HG03442 (cell line): ENCODE data around the gene TBC1D26.
"Not testable (repeated sequence)": the region's sequence is repeated elsewhere in the genome, so short reads cannot be mapped to it uniquely, and the experiment has no call there.

Experiments used
- ATAC-seq: cut with Tn5 transposase; IDR thresholded peaks from one replicate; pipeline ENCODE4 v1.9.1; 2021; ENCODE audit warnings: mild to moderate bottlenecking, moderate library complexity; ENCODE audit not compliant: unreplicated experiment

TBC1D26 gene

GRCh38 chr17:15742921-15743320 lies 10.8 kb downstream of the TBC1D26 start:
- ATAC-seq: no peak

DNA sequence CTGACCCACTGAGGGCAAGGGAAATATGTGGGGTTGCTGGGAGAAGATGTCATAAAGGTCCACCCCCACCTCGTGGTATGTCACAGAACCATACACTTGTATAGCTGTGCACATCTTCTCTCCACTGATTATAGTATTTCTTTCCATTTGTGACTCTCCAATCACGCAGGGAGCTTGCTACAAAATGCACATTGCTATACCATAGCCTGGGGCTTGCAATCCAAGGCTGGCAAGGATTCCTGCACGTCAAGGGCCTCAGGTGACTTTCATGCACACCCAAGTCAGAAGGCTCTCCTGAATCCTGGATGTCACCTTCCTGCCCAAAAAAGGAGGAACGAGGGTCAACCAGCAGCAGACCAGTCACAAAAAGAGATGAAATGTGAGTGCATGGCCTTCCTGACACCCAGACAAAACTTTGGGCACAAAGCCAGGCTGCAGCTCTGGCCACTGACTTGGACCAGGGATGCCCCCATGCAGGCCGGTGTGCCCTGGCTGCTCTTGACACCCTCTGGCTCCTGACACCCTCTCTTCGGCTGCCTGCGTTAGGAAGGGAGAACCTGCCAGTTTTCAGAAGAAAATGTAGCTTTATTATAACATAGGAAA lies 12.1 kb downstream of the TBC1D26 start:
- ATAC-seq: no peak

GRCh38 chr17:15744885-15745284 lies 12.8 kb downstream of the TBC1D26 start:
- ATAC-seq: no peak

GRCh38 chr17:15749403-15749802 lies 17.3 kb downstream of the TBC1D26 start:
- not testable (repeated sequence) for ATAC-seq

GRCh38 chr17:15768865-15769533 lies 36.9 kb downstream of the TBC1D26 start:
- ATAC-seq: not testable (repeated sequence)

DNA sequence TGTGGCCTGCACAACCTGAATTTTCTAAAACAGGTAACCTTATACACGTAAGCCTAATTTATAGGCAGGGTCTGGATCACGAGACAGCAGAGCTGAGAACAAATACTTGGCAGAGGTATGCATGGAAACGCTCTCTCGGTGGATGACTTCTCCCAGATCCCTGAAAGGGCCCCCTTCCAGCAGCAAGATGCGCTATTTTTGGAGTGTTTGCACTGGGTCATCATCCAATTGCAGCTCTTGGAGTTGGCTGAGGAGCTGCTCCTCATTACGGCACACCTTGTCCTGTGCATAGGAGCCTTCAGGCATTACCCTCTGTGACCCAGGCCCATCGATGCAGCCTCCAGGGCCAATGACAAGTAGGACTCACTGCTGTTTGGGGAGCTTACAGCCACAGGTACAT lies 38.6 kb downstream of the TBC1D26 start:
- ATAC-seq: not testable (repeated sequence)

- ATAC-seq: no peak
Measured at GRCh38 chr17:15776871-15777270, 44.8 kb downstream of the TBC1D26 start.

DNA sequence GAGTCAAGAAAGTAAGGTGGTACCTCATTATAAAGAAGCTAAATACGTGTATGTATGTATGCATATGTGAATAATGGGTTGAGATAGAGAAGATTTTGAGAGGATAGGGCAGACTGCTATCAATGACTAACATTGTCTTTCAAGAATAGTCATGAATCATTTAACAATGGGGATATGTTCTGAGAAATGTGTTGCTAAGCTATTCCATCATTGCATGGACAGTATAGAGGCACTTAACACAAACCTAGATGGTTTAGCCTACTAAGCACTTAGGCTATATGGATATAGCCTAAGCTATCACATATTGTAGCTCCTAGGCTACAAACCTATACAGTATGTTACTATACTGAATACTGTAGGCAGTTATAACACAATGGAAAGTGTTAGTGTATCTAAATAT lies 45.2 kb downstream of the TBC1D26 start:
- no peak for ATAC-seq

- ATAC-seq: no peak
Measured at GRCh38 chr17:15777717-15778116, 45.6 kb downstream of the TBC1D26 start.

- ATAC-seq: no peak
Measured at GRCh38 chr17:15779119-15779518, 47.0 kb downstream of the TBC1D26 start.

GRCh38 chr17:15780188-15780587 lies 48.1 kb downstream of the TBC1D26 start:
- ATAC-seq: no peak

- ATAC-seq: no peak
Measured at GRCh38 chr17:15782866-15783265, 50.8 kb downstream of the TBC1D26 start.

- ATAC-seq: no peak
Measured at GRCh38 chr17:15783461-15783860, 51.4 kb downstream of the TBC1D26 start.

DNA sequence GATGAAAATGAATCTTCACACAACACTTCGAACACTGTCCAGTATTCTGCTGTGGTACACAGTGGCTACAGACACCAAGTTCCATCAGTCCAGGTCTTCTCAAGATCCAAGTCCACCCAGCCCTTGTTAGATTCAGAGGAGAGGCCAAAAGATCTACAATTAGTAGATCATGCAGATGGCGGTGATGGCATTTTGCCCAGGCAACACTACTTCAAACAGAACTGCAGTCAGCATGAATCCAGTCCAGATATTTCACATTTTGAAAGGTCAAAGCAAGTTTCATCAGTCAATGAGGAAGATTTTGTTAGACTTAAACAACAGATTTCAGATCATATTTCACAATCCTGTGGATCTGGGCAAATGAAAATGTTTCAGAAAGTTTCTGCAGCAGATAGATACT lies 52.3 kb downstream of the TBC1D26 start:
- ATAC-seq: not testable (repeated sequence)

GRCh38 chr17:15787363-15788075 lies 55.4 kb downstream of the TBC1D26 start:
- ATAC-seq: not testable (repeated sequence)

GRCh38 chr17:15788365-15788764 lies 56.3 kb downstream of the TBC1D26 start:
- ATAC-seq: not testable (repeated sequence)
